HL-60 (cell line): ENCODE measurements around the gene SLC38A6.

Experiments
- CTCF ChIP-seq: IDR thresholded peaks from one replicate; pipeline ENCODE4 v1.5.1; 2011; ENCODE audit warnings: low read length, control low read depth, inconsistent platforms; ENCODE audit not compliant: insufficient read depth
- REST ChIP-seq: IDR thresholded peaks from 2 replicates; pipeline ENCODE4 v1.6.1; 2012; ENCODE audit warnings: low read depth; ENCODE audit not compliant: insufficient replicate concordance

- no peak for TF ChIP-seq CTCF
- TF ChIP-seq REST: no peak
Measured at GRCh38 chr14:60998617-60999016, 17.6 kb downstream of the SLC38A6 start.
